Smooth muscle cell (in vitro differentiated cells): ENCODE results near the gene TAF11L13. TPM values are rescaled to one million over a fixed set of nuclear protein-coding genes. Genes with fewer than 3 reads are reported as not detected.
"Not testable (repeated sequence)": the region's sequence is repeated elsewhere in the genome, so short reads cannot be mapped to it uniquely, and the experiment has no call there.

ENCODE experiments used
- DNase-seq: peaks from one replicate; lab custom pipeline; 2025; ENCODE audit not compliant: unreplicated experiment; lab: John Stamatoyannopoulos, UW
- H2AFZ ChIP-seq: fragments of 200-600 bp; sonication (generic); 2 replicates; pipeline ENCODE4 v1.6.0; 2016; ENCODE audit warnings: antibody characterized with exemption, low read depth, mild to moderate bottlenecking
- H3F3A ChIP-seq: fragments of 200-600 bp; sonication (generic); 2 replicates; pipeline ENCODE4 v1.6.0; 2017; ENCODE audit warnings: antibody characterized with exemption, low read depth
- H3K27ac ChIP-seq: fragments of 200-600 bp; sonication (generic); 2 replicates; pipeline ENCODE4 v1.5.1; 2016; ENCODE audit warnings: low read depth, mild to moderate bottlenecking
- H3K27me3 ChIP-seq: fragments of 200-600 bp; sonication (generic); 2 replicates; pipeline ENCODE4 v1.6.1; 2016; ENCODE audit warnings: low read depth, mild to moderate bottlenecking
- H3K36me3 ChIP-seq: fragments of 200-600 bp; sonication (generic); 2 replicates; pipeline ENCODE4 v1.5.1; 2016; ENCODE audit warnings: low read depth
- H3K4me1 ChIP-seq: fragments of 200-600 bp; sonication (generic); 2 replicates; pipeline ENCODE4 v1.5.1; 2016; ENCODE audit warnings: low read depth
- H3K4me2 ChIP-seq: fragments of 200-600 bp; sonication (generic); 2 replicates; pipeline ENCODE4 v1.6.0; 2016; ENCODE audit warnings: mild to moderate bottlenecking
- H3K4me3 ChIP-seq: fragments of 200-600 bp; sonication (generic); 2 replicates; pipeline ENCODE4 v1.5.1; 2016; ENCODE audit warnings: mild to moderate bottlenecking
- H3K79me2 ChIP-seq: fragments of 200-600 bp; sonication (generic); 2 replicates; pipeline ENCODE4 v1.6.0; 2016; ENCODE audit warnings: low read depth, mild to moderate bottlenecking
- H3K9ac ChIP-seq: fragments of 200-600 bp; sonication (generic); 2 replicates; pipeline ENCODE4 v1.6.0; 2016; ENCODE audit warnings: low read depth
- H3K9me3 ChIP-seq: fragments of 200-600 bp; sonication (generic); replicated peaks from 2 replicates; pipeline ENCODE4 v1.5.1; 2016; ENCODE audit warnings: low read depth
- H4K20me1 ChIP-seq: fragments of 200-600 bp; sonication (generic); 2 replicates; pipeline ENCODE4 v1.6.0; 2016; ENCODE audit warnings: low read depth
- WGBS: methylation state at CpG from one replicate; pipeline ENCODE4 v1.1.7; 2016; ENCODE audit warnings: low lambda C conversion rate; 5-methylcytosine and 5-hydroxymethylcytosine counted together
- polyA plus RNA-seq: library from polyadenylated mRNA; unstranded; fragments of >200 nt; fragmentation: Nextera tagmentation; extraction: Ambion mirVana; gene quantifications from 2 replicates; pipeline ENCODE4 v1.2.1, GENCODE V29; 2016
- total RNA-seq: library from RNA; depleted of rRNA; stranded (reverse); fragments of >200 nt; gene quantifications from 2 replicates; pipeline ENCODE4 v1.2.3, GENCODE V29; 2014

TAF11L13 gene
- total RNA-seq (not detected in 2 replicates), polyA plus RNA-seq (not detected in 2 replicates)

DNA sequence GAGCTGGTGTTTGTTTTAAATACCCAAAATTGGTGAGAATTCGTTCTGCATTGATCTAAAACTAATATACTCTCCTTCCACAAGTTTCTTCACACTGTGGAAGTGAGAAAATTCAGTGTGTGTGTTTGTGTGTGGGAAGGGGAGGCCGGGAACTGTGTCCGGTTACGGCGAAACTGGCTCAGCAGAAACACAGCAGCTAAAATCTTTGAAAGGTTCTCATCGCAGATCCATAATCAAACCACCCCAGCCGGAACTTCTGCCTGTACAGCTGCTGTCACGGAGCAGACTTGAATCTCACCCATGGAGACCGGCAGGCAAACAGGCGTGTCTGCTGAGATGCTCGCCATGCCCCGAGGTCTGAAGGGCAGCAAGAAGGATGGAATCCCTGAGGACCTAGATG lies at the start of gene TAF11L13:
Gene TAF11L13, plus strand, starts transcription at position 301 of the 400 bp plus-strand sequence.
- H3K36me3 ChIP-seq, H3K4me3 ChIP-seq, H2AFZ ChIP-seq, H4K20me1 ChIP-seq, H3K79me2 ChIP-seq, H3K4me2 ChIP-seq, H3K9me3 ChIP-seq, H3K9ac ChIP-seq, H3K4me1 ChIP-seq, DNase-seq, H3K27me3 ChIP-seq, H3F3A ChIP-seq, H3K27ac ChIP-seq: not testable (repeated sequence)
- 93% methylated on average over 9 of the region's 12 CpGs for WGBS

DNA sequence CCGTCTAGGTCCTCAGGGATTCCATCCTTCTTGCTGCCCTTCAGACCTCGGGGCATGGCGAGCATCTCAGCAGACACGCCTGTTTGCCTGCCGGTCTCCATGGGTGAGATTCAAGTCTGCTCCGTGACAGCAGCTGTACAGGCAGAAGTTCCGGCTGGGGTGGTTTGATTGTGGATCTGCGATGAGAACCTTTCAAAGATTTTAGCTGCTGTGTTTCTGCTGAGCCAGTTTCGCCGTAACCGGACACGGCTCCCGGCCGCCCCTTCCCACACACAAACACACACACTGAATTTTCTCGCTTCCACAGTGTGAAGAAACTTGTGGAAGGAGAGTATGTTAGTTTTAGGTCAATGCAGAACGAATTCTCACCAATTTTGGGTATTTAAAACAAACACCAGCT lies 46.2 kb upstream of the TAF11L13 start, which contains the start of gene TAF11L7:
Gene TAF11L7, minus strand, starts transcription at position 101 of the 400 bp plus-strand sequence.
- H3K4me2 ChIP-seq, H3K36me3 ChIP-seq, DNase-seq, H3K4me3 ChIP-seq, H3K79me2 ChIP-seq, H2AFZ ChIP-seq, H3F3A ChIP-seq, H3K9me3 ChIP-seq, H3K4me1 ChIP-seq, H3K9ac ChIP-seq, H3K27me3 ChIP-seq, H3K27ac ChIP-seq, H4K20me1 ChIP-seq: not testable (repeated sequence)
- no CpG with 5 or more reads among the region's 16 CpGs for WGBS

DNA sequence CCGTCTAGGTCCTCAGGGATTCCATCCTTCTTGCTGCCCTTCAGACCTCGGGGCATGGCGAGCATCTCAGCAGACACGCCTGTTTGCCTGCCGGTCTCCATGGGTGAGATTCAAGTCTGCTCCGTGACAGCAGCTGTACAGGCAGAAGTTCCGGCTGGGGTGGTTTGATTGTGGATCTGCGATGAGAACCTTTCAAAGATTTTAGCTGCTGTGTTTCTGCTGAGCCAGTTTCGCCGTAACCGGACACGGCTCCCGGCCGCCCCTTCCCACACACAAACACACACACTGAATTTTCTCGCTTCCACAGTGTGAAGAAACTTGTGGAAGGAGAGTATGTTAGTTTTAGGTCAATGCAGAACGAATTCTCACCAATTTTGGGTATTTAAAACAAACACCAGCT lies 41.0 kb upstream of the TAF11L13 start, which contains the start of gene TAF11L8:
Gene TAF11L8, minus strand, starts transcription at position 101 of the 400 bp plus-strand sequence.
- WGBS, result no CpG with 5 or more reads among the region's 16 CpGs
- not testable (repeated sequence) for H3K36me3 ChIP-seq

DNA sequence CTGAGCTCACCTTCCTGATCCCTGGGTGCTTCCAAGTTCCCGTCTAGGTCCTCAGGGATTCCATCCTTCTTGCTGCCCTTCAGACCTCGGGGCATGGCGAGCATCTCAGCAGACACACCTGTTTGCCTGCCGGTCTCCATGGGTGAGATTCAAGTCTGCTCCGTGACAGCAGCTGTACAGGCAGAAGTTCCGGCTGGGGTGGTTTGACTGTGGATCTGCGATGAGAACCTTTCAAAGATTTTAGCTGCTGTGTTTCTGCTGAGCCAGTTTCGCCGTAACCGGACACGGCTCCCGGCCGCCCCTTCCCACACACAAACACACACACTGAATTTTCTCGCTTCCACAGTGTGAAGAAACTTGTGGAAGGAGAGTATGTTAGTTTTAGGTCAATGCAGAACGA lies 37.6 kb upstream of the TAF11L13 start, which contains the start of gene TAF11L9:
Gene TAF11L9, minus strand, starts transcription at position 140 of the 400 bp plus-strand sequence.
- H3K4me2 ChIP-seq, H3K4me3 ChIP-seq, H3K9ac ChIP-seq, DNase-seq, H3K36me3 ChIP-seq, H4K20me1 ChIP-seq, H3K27ac ChIP-seq, H3K4me1 ChIP-seq, H3F3A ChIP-seq, H2AFZ ChIP-seq, H3K9me3 ChIP-seq, H3K79me2 ChIP-seq, H3K27me3 ChIP-seq: not testable (repeated sequence)
- WGBS, result 98% methylated on average over 13 of the region's 15 CpGs

More for the DNA sequence above, 41.0 kb upstream of the TAF11L13 start, which contains the start of gene TAF11L8:
- not testable (repeated sequence) for H3K4me3 ChIP-seq, H3K4me1 ChIP-seq, H3F3A ChIP-seq, H3K9me3 ChIP-seq, H3K27ac ChIP-seq, H3K9ac ChIP-seq, H4K20me1 ChIP-seq, H3K4me2 ChIP-seq, DNase-seq, H3K27me3 ChIP-seq, H2AFZ ChIP-seq, H3K79me2 ChIP-seq

DNA sequence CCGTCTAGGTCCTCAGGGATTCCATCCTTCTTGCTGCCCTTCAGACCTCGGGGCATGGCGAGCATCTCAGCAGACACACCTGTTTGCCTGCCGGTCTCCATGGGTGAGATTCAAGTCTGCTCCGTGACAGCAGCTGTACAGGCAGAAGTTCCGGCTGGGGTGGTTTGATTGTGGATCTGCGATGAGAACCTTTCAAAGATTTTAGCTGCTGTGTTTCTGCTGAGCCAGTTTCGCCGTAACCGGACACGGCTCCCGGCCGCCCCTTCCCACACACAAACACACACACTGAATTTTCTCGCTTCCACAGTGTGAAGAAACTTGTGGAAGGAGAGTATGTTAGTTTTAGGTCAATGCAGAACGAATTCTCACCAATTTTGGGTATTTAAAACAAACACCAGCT lies 34.2 kb upstream of the TAF11L13 start, which contains the start of gene TAF11L10:
Gene TAF11L10, minus strand, starts transcription at position 101 of the 400 bp plus-strand sequence.
- H3K4me3 ChIP-seq, H3K36me3 ChIP-seq, H2AFZ ChIP-seq, H3K4me2 ChIP-seq, H3K27ac ChIP-seq, H3K9ac ChIP-seq, H3K9me3 ChIP-seq, DNase-seq, H4K20me1 ChIP-seq, H3K4me1 ChIP-seq, H3K27me3 ChIP-seq, H3F3A ChIP-seq, H3K79me2 ChIP-seq: not testable (repeated sequence)
- no CpG with 5 or more reads among the region's 15 CpGs for WGBS

DNA sequence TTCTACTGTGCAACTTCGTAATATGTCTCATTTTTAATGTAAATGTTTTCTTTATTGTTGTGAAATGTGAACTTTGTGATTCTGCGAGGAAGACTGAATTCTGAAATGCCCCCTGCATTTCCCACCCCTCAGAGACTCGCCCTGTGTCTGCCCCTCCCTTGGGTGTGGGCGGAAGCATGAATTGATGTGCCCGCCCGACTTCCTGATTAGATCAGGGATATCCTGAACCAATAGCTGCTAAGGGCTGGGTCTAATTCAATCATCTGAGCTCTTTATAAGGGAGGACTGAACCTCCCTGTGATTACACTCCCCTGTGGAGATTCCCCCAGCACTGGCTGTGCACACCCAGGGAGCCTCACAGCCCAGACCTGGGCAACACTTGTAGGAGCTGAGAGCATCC lies 28.0 kb upstream of the TAF11L13 start, which contains the start of gene TAF11L11:
Gene TAF11L11, plus strand, starts transcription at position 304 of the 400 bp plus-strand sequence.
- not testable (repeated sequence) for H3K4me1 ChIP-seq, H3K9ac ChIP-seq, DNase-seq, H3F3A ChIP-seq, H3K4me3 ChIP-seq, H3K79me2 ChIP-seq, H3K27ac ChIP-seq, H3K4me2 ChIP-seq, H3K36me3 ChIP-seq, H4K20me1 ChIP-seq, H3K27me3 ChIP-seq, H3K9me3 ChIP-seq, H2AFZ ChIP-seq
- 93% methylated on average over 6 of the region's 6 CpGs for WGBS
